ENCODE results near the gene SLC7A4.

The SLC7A4 gene

GRCh38 chr22:20998411-20999336, 33.7 kb downstream of the SLC7A4 start:
- DNase-seq, result no peak

- DNase-seq, result no peak
Observed at GRCh38 chr22:20997536-20998257, 34.7 kb downstream of the SLC7A4 start.

GRCh38 chr22:20996598-20997535, 35.5 kb downstream of the SLC7A4 start:
- no peak for DNase-seq

- DNase-seq, result no peak
Observed at GRCh38 chr22:20996031-20996410, 36.3 kb downstream of the SLC7A4 start.

GRCh38 chr22:20995329-20996030, 36.9 kb downstream of the SLC7A4 start:
- DNase-seq, result no peak

- no peak for DNase-seq
Observed at GRCh38 chr22:20994902-20995241, 37.5 kb downstream of the SLC7A4 start.

GRCh38 chr22:20994128-20994901, 38.0 kb downstream of the SLC7A4 start:
- DNase-seq, result no peak

GRCh38 chr22:20993304-20994127, 38.8 kb downstream of the SLC7A4 start:
- no peak for DNase-seq

- DNase-seq, result no peak
Observed at GRCh38 chr22:20992456-20993303, 39.7 kb downstream of the SLC7A4 start.

GRCh38 chr22:20992056-20992442, 40.3 kb downstream of the SLC7A4 start:
- DNase-seq, result no peak

GRCh38 chr22:20991252-20992055, 40.9 kb downstream of the SLC7A4 start:
- no peak for DNase-seq

GRCh38 chr22:20990184-20991180, 41.9 kb downstream of the SLC7A4 start:
- DNase-seq, result no peak

GRCh38 chr22:20989323-20990138, 42.8 kb downstream of the SLC7A4 start:
- DNase-seq, result no peak

- DNase-seq, result no peak
Observed at GRCh38 chr22:20988573-20989322, 43.6 kb downstream of the SLC7A4 start.

- DNase-seq, result no peak
Observed at GRCh38 chr22:20987375-20987774, 45.0 kb downstream of the SLC7A4 start.

Data from right kidney (tissue), 1 donor.